ENCODE results near the gene LRRC8E.

DNA sequence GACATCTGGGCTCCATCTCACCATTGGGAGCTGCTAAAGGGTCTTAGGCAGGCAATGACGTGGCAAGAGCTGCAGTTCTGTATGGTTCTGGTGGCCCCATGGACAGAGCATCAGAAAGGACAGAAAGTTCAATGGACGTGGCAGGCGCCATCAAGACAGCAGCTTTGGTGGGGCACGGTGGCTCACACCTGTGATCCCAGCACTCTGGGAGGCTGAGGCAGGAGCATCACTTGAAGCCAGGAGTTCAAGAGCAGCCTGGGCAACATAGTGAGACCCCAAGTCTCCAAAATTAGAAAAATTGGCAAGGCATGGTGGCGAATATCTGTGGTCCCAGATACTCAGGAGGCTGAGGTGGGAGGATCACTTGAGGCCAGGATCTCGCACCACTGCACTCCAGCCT lies 48.8 kb upstream of the LRRC8E start:
- TF ChIP-seq CTCF (conservative IDR thresholded peaks at IDR 0.05; ENCODE audit: low read length): no peak
- no peak for TF ChIP-seq EZH2phosphoT487 (IDR thresholded peaks at IDR 0.05; ENCODE audit: borderline replicate concordance)
